H1 (cell line): ENCODE data around the gene CCDC92B.

Experiments
- ASH2L ChIP-seq: fragments of 200-600, 300-600 bp; sonication (generic); IDR thresholded peaks from one replicate; pipeline ENCODE4 v1.7.1; 2017; ENCODE audit warnings: low read length
- CEBPB ChIP-seq: IDR thresholded peaks from 2 replicates; pipeline ENCODE4 v1.6.1; 2012; ENCODE audit warnings: low read depth, low read length
- GTF2F1 ChIP-seq: IDR thresholded peaks from 2 replicates; pipeline ENCODE4 v1.6.1; 2012; ENCODE audit warnings: low read depth, low read length, improper control_type of control experiment, borderline replicate concordance
- KDM1A ChIP-seq: fragments of 200-600, 300-600 bp; sonication (generic); IDR thresholded peaks from 2 replicates; pipeline ENCODE4 v1.7.1; 2016; ENCODE audit warnings: mild to moderate bottlenecking, low read length, borderline replicate concordance
- POLR2A ChIP-seq, 2 experiments: IDR thresholded peaks; 1 replicate in 1 of 2; 2 replicates in 1 of 2; pipeline ENCODE4 v1.6.1; 2011; ENCODE audit warnings: low read depth in 2 of 2, low read length in 2 of 2, mild to moderate bottlenecking in 2 of 2; ENCODE audit errors: control extremely low read depth in 1 of 2
- RAD21 ChIP-seq, 2 experiments: IDR thresholded peaks in 1 of 2; conservative IDR thresholded peaks in 1 of 2; 2 replicates each; pipeline ENCODE4 v1.6.1; 2011; ENCODE audit warnings: low read depth in 2 of 2, low read length in 2 of 2, improper control_type of control experiment in 1 of 2, inconsistent platforms in 1 of 2, mild to moderate bottlenecking in 1 of 2, moderate library complexity in 1 of 2
- RBBP5 ChIP-seq: IDR thresholded peaks from 2 replicates; pipeline ENCODE4 v1.7.1; 2012; ENCODE audit warnings: low read depth, mild to moderate bottlenecking, inconsistent platforms, low read length, moderate library complexity, borderline replicate concordance
- TF ChIP-seq, protein P1 (sequence below), 3 experiments: IDR thresholded peaks; 1 replicate in 2 of 3; 2 replicates in 1 of 3; pipeline versions ENCODE4 v1.5.1 to v1.6.1; 2011; ENCODE audit warnings: low read length in 3 of 3, mild to moderate bottlenecking in 3 of 3, inconsistent platforms in 2 of 3, low read depth in 1 of 3, moderate library complexity in 1 of 3; ENCODE audit not compliant: insufficient read depth in 1 of 3; ENCODE audit errors: control extremely low read depth in 1 of 3

- TF ChIP-seq RBBP5 (no peak), KDM1A (no peak), POLR2A (IDR thresholded peaks at IDR 0.05; ENCODE audit: control extremely low read depth in 1 of 2, low read depth in 2 of 2, low read length in 2 of 2) (no peak), GTF2F1 (no peak), RAD21 (IDR thresholded peaks at IDR 0.05 in 1 of 2, conservative IDR thresholded peaks at IDR 0.05 in 1 of 2; ENCODE audit: low read depth in 2 of 2, low read length in 2 of 2) (no peak), CEBPB (no peak), ASH2L (no peak)
- TF ChIP-seq, protein P1, sequence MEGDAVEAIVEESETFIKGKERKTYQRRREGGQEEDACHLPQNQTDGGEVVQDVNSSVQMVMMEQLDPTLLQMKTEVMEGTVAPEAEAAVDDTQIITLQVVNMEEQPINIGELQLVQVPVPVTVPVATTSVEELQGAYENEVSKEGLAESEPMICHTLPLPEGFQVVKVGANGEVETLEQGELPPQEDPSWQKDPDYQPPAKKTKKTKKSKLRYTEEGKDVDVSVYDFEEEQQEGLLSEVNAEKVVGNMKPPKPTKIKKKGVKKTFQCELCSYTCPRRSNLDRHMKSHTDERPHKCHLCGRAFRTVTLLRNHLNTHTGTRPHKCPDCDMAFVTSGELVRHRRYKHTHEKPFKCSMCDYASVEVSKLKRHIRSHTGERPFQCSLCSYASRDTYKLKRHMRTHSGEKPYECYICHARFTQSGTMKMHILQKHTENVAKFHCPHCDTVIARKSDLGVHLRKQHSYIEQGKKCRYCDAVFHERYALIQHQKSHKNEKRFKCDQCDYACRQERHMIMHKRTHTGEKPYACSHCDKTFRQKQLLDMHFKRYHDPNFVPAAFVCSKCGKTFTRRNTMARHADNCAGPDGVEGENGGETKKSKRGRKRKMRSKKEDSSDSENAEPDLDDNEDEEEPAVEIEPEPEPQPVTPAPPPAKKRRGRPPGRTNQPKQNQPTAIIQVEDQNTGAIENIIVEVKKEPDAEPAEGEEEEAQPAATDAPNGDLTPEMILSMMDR (IDR thresholded peaks at IDR 0.05; ENCODE audit: control extremely low read depth in 1 of 3, insufficient read depth in 1 of 3, low read depth in 1 of 3, low read length in 3 of 3), result no peak
Measured at GRCh38 chr17:2784864-2785263, 35.4 kb upstream of the CCDC92B start.
